ENCODE data around the gene SUB1.
"Not testable (repeated sequence)": the region's sequence is repeated elsewhere in the genome, so short reads cannot be mapped to it uniquely, and the experiment has no call there.

SUB1 gene

DNA sequence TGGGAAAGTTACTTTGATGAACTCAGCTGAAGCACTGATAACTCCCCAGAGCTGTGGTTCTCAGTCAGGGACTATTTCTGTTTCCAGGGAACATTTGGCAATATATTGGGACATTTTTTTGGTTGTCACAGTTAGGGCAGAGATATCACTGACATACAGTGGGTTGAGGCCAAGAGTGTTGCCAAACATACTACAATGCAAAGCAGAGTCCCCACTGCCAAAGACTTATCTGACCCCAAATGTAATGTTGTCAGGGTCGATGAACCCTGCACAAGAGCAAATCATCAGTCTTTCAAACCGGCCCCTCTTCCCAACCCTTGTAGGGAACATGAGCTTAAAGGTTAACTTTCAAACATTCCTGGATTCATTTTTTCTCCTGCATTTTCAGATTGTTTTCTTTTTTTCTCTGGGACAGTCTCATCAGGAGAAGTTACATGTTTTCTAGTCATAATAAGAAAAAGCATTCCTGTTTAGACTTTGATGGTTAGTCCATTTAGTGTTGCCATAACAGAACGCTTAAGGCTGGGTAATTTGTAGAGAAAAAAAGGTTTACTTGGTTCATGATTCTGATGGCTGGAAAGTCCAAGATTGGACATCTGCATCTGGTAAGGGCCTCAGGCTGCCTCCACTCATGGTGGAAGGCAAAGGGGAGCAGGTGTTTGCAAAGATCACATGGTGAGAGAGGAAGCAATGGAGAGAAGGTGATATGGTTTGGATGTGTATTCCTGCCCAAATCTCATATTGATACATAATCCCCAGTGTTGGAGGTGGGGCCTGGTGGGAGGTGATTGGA is 18.8 kb upstream of the SUB1 start:
- no peak for DNase-seq

- no peak for DNase-seq
These were observed 14.2 kb upstream of the SUB1 start for GRCh38 chr5:32571128-32571527.

- DNase-seq, result no peak
These were observed 12.4 kb upstream of the SUB1 start for GRCh38 chr5:32572778-32573480.

DNA sequence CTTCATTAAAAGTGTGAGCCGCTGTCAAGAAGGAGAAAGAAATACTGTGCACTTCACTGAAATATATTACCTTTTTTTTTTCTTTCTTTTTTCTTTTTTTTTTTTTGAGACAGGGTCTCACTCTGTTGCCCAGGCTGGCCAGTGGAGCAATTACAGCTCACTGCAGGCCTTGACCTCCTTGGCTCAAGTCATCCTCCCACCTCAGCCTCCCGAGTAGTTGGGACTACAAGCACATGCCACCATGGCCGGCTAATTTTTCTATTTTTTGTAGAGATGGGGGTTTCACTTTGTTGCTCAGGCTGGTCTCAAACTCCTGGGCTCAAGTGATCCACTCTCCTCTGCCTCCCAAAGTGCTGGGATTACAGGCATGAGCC is 11.9 kb upstream of the SUB1 start:
- DNase-seq, result not testable (repeated sequence)

DNA sequence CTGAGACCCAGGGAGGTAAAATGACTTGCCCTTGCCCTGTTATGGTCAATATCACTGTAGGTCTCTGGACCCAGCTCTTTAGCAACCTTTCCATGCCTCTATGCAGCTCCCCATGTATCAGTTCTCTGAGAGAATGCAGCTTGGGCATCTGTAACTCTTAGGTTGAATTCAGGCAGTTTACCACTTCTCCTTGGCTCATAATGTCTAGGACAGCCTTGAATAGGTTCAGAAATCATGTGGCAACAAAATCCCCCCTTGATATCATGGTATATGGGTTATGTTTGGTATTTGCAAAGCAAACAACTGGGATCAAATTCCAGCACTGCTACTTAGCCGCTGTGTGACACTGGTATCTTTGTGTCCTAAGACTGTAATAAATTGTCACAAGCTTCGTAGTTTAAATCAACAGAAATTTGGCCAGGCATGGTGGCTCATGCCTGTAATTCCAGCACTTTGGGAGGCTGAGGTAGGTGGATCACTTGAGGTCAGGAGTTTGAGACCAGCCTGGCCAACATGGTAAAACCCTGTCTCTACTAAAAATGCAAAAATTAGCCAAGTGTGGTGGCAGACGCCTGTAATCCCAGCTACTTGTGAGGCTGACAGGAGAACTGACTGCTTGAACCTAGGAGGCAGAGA is 10.7 kb upstream of the SUB1 start:
- no peak for DNase-seq

GRCh38 chr5:32578363-32578762 is 7.0 kb upstream of the SUB1 start:
- DNase-seq, result no peak

DNA sequence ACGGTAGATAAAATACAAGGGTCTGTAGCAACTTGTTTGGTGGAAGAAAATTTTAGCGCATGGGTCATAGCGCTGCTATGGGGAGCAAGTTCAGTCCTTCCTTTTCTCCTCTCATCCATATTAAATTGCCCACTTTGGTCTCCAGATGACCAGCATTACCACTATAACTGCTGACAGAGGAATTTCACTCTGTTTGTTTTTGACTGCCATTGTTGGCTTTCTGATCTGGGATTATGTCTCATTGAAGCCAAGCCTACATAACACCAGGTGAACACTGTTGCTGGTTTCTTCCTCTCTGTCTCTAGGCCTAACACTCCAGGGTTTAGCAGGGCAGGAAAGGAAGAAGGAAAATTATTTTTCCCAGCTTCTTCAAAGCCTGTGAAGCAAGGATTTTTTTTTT is 6.6 kb upstream of the SUB1 start:
- no peak for DNase-seq

DNA sequence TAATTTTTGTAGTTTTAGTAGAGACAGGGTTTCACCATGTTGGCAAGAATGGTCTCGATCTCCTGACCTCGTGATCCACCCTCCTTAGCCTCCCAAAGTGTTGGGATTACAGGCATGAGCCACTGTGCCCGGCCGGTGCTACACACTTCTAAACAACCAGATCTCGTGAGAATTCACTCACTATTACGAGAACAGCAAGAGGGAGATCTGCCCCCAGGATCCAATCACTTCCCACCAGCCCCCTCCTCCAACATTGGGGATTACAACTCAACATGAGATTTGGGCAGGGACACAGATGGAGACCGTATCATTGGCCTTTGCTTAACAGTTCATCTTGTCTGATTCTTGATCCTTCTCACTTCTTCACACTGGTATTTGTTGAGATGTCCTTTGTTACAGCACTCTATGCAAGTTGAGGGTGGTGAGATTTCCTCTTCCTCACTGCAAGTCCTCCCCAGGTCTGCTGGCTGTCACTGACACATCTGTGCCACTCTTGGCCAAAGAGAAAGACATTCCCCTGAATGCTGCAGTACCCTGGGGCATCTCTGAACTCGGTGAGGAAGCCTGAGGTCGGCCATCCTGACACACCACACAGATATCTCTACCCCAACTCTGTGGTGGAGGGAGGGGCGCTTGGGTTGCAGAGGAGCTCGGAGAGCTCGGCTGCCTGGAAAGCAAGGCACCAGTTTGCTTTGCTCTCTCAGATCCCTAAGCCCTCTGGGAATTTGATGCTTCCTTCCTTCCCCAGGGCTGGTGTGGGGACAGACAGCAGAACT is 4.2 kb upstream of the SUB1 start:
- DNase-seq, result no peak

DNA sequence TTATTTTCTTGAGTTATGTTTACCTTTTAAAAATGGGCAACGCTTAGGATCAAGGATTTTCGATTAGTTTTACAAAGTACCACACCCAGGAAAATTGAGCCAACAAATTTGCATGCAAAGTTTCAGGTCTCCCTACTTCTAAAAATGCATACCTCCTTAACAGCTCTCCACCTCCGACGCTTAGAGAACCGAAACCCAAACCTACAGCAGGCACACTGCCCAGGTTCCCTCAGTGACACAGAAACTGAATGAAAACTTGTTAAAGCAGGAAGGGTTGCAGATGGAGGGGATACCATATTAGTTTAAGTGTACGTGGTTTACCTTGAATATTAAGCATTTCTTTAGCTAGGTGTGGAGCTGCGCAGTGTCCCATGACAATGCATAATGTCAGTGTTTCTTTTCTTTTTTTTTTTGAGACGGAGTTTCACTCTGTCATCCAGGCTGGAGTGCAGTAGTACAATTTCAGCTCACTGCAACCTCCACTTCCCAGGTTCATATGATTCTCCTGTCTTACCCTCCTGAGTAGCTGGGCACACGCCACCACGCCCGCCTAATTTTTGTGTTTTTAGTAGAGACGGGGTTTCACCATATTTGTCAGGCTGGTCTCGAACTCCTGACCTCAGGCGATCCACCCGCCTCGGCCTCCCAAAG is 1.6 kb upstream of the SUB1 start:
- no peak for DNase-seq

DNA sequence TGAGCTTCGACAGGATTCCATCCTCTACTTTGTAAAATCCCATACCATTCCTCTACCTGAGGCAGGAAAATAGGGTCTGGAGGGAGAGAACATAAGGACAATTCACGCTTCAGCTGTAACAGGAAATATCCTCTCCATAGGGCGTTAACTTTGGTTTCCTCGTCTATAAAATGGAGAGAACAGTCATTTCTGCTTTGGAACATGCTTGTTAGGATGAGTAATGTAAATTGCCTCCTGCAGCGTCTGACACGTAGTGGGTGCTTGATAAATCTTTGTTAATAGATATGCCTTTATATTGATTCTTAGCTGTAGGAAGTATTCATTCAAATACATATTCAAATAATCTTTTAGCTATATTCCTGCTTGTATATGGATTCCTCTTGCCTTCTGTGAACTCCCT is 711 bp upstream of the SUB1 start:
- no peak for DNase-seq

DNA sequence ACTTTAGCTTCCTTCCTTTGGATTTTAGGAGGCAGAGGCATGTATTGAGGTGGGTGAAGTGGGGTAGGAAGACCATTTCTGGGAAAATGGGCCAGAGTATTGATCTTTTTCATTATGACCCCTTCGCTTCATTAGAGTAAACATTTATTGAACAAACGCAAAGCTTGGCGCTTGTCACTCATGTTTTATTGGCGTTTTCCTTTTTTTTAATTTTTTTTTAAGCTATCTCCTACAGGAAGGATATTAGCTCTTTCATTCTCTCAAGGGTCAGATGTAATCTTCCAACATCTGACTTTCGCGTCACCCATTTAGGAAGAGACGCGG is 273 bp upstream of the SUB1 start:
- DNase-seq, result no peak

DNA sequence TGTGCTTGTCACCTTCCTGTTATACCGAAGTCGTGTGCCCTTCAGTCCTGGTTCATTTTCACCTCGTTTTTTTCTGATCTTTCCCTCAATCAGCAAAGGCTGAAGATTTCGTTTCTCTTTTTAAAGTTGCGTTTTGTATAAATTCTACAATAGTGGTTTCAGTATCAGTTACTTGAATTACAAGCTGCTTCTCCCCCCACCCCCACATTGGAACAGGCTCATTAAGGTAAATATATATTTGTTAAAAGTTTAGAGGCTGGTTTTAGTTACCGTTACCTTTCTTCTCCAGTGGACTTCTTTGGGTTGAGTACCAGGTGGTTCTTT is 881 bp downstream of the SUB1 start:
- DNase-seq, result no peak

DNA sequence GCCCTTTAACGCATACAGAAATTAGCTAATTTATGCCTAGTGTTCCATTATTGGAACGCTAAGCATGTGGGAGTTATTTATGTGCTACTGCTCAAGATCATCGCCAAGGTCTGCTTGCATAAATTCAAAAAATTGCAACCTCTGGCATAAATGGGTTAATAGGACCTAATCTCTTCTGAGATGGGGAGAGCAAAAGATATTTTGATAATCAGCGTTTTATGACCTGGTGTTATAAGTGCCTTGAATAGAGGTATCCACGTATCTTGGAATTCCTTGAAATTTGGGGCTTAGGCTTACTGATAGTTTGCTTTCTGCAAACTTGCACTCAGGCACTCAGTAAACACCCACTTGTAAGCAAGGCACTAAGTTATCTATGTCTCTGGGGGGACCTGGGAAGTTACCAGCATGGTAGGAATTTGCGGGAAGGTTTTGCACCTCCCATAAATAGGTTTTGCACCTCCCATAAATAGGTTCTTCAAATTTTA is 1.8 kb downstream of the SUB1 start:
- no peak for DNase-seq

GRCh38 chr5:32589416-32589815 is 4.1 kb downstream of the SUB1 start:
- no peak for DNase-seq

DNA sequence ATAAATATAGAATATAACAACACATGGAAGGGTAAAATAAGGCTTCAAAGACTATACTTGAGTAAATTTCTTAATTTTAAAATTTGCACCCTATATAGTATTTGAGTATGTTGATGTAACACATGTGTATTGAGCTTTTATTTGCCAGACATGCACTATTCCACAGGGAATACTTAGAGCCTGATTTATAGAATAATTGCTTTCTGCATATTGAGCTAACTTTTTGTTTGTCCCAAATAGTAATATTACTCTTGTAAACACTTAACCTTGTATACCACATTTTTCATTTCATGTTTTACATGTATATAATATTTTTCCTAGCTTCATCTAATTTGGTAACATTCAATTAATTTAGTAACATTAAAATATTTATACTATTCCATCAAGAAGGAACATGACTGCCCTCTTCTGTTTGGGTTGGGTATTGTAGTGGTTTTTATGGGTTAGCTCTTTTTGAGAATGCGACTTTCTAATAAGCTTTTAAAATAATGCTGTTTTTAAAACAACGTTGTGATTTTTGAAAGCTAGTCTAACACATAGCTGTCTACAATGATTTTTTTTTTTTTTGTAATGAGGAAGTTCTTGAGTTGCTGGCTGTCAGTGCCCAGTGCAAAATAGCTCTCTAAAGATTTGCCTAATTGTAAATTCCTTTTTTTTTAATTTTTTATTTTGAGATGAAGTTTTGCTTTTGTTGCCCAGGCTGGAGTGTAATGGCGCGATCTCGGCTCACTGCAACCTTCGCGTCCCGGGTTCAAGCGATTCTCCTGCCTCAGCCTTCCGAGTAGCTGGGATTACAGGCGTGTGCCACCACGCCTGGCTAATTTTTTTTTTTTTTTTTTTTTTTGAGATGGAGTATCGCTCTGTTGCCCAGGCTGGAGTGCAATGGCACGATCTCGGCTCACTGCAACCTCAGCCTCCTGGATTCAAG is 4.8 kb downstream of the SUB1 start:
- no peak for DNase-seq

DNA sequence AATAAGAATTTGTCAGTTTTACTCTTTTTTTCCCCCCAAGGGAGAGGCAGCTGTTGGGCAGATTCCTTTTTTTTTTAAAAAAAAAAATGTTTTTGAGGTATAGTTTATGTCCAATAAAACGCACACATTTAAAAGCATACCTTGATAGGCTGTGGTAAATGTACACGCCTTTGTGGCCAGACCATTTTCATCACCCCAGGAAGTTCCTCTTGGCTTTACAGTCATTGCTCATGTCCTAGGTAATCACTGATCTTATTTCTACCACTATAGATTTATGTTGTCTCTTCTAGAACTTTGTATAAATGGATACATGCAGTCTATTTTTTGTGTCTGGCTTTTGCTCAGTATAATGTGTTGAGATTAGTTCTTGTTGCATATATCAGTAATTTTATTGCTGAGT is 9.8 kb downstream of the SUB1 start:
- DNase-seq, result no peak

DNA sequence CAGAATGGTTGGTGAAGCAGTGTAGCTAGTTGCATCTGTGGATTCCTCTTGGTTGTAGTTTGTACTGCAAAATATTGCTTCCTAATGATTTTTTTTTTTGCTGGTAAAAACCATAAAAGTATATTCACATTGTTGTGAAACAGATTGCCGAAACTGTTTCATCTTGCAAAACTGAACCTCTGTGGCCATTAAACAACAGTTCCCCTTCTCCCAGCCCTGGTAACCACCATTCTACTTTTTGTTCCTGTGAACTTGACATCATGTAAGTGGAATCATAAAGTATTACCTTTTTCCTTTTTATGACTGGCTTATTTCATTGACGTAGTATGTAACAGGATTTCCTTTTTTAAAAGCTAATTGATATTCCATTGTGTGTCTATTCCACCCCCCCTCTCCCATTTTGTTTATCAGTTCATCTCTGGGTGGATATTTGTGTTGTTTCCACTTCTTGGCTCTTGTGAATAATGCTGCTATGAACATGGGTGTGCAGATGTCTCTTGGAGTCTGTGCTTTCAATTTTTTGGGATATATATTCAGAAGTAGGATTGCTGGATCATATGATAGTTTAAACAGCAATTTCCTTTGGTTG is 11.8 kb downstream of the SUB1 start:
- DNase-seq, result no peak

GRCh38 chr5:32598260-32598937 is 13.0 kb downstream of the SUB1 start:
- no peak for DNase-seq

GRCh38 chr5:32598997-32599549 is 13.7 kb downstream of the SUB1 start:
- no peak for DNase-seq

DNA sequence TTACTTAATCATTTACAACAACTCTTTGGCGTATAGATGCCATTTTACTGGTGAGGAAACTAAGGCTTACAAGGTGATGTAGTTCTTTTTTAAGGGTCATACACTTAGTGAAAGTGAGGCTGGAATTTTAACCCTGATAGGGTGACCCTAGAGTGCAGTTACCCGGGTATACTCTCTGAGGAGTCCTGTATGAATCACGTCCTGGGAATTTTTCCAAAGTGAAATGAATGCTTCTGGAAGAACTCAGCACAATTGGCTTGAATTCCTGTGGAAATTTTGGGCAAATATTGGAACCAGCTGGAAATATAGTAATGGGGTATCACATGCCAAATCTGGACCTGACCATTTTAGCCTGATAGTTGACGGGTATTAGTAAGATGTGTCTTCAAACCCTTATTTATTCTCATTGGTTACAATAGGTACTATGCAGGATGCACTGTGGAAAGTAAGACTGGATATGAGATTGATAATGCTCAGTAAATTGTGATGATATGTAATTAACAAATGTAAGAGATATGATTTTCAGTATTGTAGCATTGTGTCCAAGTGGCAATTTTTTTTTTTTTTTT is 14.8 kb downstream of the SUB1 start:
- DNase-seq, result no peak

Measured in NCI-H510A (cell line).